Lung (tissue), 12 donors: ENCODE measurements around the gene NES. TPM values are rescaled to one million over a fixed set of nuclear protein-coding genes. Genes with fewer than 3 reads are reported as not detected.

Source experiments
- ATAC-seq: fragments of 200-7000 bp; cut with Tn5 transposase; one replicate; pipeline ENCODE4 v1.9.1; 2020; ENCODE audit warnings: moderate number of reproducible peaks; ENCODE audit not compliant: insufficient read depth, low FRiP score
- DNase-seq, 3 donors: peaks; one replicate each; pipeline ENCODE4 v3.0.0-alpha.2; 2013 to 2017
- H3K27ac ChIP-seq, 2 donors: one replicate each; pipeline ENCODE4 v1.5.1; 2013; ENCODE audit warnings: mild to moderate bottlenecking in 2 of 2, moderate library complexity in 2 of 2, control low read depth in 1 of 2, inconsistent platforms in 1 of 2, low read depth in 1 of 2, low read length in 1 of 2
- H3K27me3 ChIP-seq, 3 donors: one replicate each; pipeline ENCODE4 v1.5.1; 2013; ENCODE audit warnings: low read length in 2 of 3; ENCODE audit not compliant: control insufficient read depth in 3 of 3, insufficient read depth in 3 of 3
- H3K36me3 ChIP-seq, 4 donors: one replicate each; pipeline ENCODE4 v1.5.1; 2013; ENCODE audit warnings: low read length in 4 of 4, mild to moderate bottlenecking in 1 of 4, moderate library complexity in 1 of 4; ENCODE audit not compliant: control insufficient read depth in 4 of 4, insufficient read depth in 4 of 4
- H3K4me1 ChIP-seq, 5 donors: one replicate each; pipeline ENCODE4 v1.5.1; 2013; ENCODE audit warnings: low read length in 5 of 5, mild to moderate bottlenecking in 2 of 5, moderate library complexity in 1 of 5; ENCODE audit not compliant: control insufficient read depth in 5 of 5, insufficient read depth in 5 of 5
- H3K4me3 ChIP-seq: one replicate; pipeline ENCODE4 v1.5.1; 2013; ENCODE audit warnings: mild to moderate bottlenecking, control low read depth, moderate library complexity
- H3K9ac ChIP-seq, 2 donors: one replicate each; pipeline ENCODE4 v1.5.1; 2013; ENCODE audit warnings: low read length in 2 of 2, control low read depth in 1 of 2; ENCODE audit not compliant: insufficient read depth in 1 of 2
- H3K9me3 ChIP-seq, 4 donors: one replicate each; pipeline ENCODE4 v1.5.1; 2013; ENCODE audit warnings: low read length in 3 of 4, mild to moderate bottlenecking in 1 of 4, moderate library complexity in 1 of 4; ENCODE audit not compliant: control insufficient read depth in 4 of 4, insufficient read depth in 3 of 4
- WGBS, 2 donors: extraction: QIAGEN DNeasy Blood & Tissue Kit; methylation state at CpG; one replicate each; pipeline ENCODE4 v1.1.7; 2013; 5-methylcytosine and 5-hydroxymethylcytosine counted together
- polyA plus RNA-seq, 2 donors: library from polyadenylated mRNA; stranded (reverse); fragments of 200-250 nt; gene quantifications; one replicate each; pipeline ENCODE4 v1.2.1, GENCODE V29; 2013
- total RNA-seq, 2 donors: library from RNA; depleted of rRNA in 1 of 2; stranded (reverse); fragments of >200 nt in 1 of 2; gene quantifications; one replicate each; pipeline ENCODE4 v1.2.1, GENCODE V29; 2014 to 2021
- TF ChIP-seq, protein P1 (sequence below): IDR thresholded peaks from 2 replicates; pipeline ENCODE4 v1.5.1; 2012; ENCODE audit warnings: mild to moderate bottlenecking; ENCODE audit errors: control extremely low read depth, extremely low read depth
- donor health status: control.
- donor health status: control.
- donor health status: Bipolar disorder and iron deficiency.
- donor health status: healthy.
- donor health status: DM: yes; HTN: yes; CAD: no.

NES gene
- total and polyA plus RNA-seq, 4 donors = 17.6 to 57.4 (median 34.2) TPM

DNA sequence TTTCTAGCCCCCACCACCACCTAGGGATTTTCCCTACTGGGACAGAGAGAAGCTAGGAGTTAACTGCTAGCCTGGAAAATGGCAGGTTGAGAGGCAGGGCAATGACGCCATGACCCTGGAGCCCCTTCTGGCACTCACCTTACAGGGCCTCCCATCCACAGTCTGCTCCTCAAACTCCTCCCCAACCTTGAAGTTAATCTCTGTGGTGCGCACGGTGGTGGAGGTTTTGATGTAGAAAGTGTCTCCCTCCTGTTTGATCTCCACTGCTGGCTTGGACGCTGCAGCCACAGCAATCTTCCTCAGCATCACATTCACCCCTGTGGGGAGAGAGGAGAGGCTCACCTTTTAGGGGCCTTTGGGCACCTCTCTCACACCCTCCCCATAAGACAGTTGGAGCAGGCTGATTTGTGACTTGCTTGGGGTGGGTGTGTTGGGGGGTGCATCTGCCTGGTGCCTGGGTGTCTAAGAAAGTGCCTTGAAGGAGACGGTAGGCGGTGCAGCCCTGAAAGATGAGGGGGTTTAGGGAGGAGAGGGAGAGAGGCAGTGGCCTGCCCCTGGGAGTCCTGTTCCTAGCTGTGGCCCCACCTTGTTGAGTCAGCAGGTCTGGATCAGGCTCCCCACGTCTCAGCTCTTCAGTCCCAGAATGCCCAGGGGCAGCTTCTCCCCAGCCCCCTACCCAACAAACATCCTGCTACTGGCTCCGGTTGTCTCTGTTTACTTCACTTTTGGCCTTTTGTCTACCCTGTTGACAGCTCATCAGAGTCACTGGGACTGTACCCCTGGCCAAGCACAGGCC, 23.7 kb upstream of the NES start:
- WGBS, 2 donors = 79 to 81% methylated on average over 8 of the region's 8 CpGs
- TF ChIP-seq, protein P1, sequence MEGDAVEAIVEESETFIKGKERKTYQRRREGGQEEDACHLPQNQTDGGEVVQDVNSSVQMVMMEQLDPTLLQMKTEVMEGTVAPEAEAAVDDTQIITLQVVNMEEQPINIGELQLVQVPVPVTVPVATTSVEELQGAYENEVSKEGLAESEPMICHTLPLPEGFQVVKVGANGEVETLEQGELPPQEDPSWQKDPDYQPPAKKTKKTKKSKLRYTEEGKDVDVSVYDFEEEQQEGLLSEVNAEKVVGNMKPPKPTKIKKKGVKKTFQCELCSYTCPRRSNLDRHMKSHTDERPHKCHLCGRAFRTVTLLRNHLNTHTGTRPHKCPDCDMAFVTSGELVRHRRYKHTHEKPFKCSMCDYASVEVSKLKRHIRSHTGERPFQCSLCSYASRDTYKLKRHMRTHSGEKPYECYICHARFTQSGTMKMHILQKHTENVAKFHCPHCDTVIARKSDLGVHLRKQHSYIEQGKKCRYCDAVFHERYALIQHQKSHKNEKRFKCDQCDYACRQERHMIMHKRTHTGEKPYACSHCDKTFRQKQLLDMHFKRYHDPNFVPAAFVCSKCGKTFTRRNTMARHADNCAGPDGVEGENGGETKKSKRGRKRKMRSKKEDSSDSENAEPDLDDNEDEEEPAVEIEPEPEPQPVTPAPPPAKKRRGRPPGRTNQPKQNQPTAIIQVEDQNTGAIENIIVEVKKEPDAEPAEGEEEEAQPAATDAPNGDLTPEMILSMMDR = no peak
- Histone ChIP-seq H3K36me3 (peaks cover 0 to 2% (median 0%) of the 10 kb centered on the region in 4 donors), H3K27me3 (peaks cover 0 to 4% (median 0%) of the 10 kb centered on the region in 3 donors), H3K27ac (no peak overlapping the region), H3K9me3 (no peaks in the 10 kb centered on the region), H3K4me1 (peaks cover 0 to 28% (median 8%) of the 10 kb centered on the region in 5 donors), H3K4me3 (no peak overlapping the region), H3K9ac (no peak overlapping the region)
- no peak for DNase-seq
- ATAC-seq = no peak

DNA sequence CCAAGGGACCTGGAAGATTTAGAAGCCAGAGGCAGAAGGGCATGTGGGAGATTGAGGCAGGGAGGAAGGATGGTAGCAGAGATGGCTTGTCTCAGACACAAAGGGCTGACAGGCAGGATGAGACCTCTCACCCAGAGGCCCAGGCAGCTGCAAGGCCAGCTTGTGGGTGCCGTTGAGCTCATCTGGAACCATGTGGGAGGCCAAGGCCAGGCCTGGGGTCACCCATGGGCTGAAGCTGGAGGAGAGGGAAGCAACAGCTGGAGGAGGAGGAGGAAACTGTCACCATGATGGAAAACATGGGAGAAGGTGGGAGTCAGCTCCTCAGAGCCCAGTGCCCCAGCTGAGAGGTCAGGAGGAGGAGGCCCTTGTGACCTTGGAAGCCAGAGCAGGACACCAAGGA, 21.8 kb upstream of the NES start:
- Histone ChIP-seq H3K27ac (no peak overlapping the region), H3K9me3 (no peaks in the 10 kb centered on the region), H3K27me3 (peaks cover 0 to under 1% (median 0%) of the 10 kb centered on the region in 3 donors), H3K9ac (no peak overlapping the region), H3K36me3 (peaks cover 0 to 2% (median 0%) of the 10 kb centered on the region in 4 donors), H3K4me1 (peaks cover 0 to 15% (median 0%) of the 10 kb centered on the region in 5 donors), H3K4me3 (no peak overlapping the region)
- TF ChIP-seq, protein P1 = no peak
- no peak for ATAC-seq
- 66 to 82% methylated on average over 1 of the region's 1 CpG for WGBS, 2 donors
- DNase-seq = no peak

DNA sequence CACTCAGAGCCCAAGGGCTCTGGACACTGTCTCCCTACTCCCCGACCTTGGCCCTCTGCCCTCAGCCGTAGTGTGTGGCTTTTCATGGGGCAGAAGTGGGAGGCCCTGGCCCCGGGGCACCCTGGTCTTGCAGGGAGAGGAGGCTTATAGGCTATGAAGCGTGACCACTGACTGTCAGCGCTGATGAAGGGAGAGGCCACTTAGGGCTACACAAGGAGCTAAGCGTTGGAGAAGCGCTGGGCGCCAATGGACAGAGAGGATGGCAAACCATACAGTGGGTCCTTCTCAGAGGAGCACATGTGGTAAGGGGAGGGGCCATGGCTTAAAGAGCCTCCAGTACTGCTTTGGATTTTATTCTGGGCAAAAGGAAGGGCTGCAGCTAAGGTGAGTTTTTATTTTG, 20.3 kb upstream of the NES start:
- Histone ChIP-seq H3K27me3 (no peaks in the 10 kb centered on the region), H3K4me3 (no peak overlapping the region), H3K4me1 (peaks cover 0 to 20% (median 2%) of the 10 kb centered on the region in 5 donors), H3K27ac (no peak overlapping the region), H3K9ac (no peak overlapping the region), H3K36me3 (peaks cover 0 to 2% (median 0%) of the 10 kb centered on the region in 4 donors), H3K9me3 (no peaks in the 10 kb centered on the region)
- ATAC-seq = no peak
- no peak for DNase-seq
- TF ChIP-seq, protein P1 = no peak
- WGBS, 2 donors = 81 to 85% methylated on average over 8 of the region's 8 CpGs
